DOHH2 (cell line): ENCODE data around the gene PHLPP2.

Source experiments
- CTCF ChIP-seq: fragments of 200-600 bp; sonication (generic); IDR thresholded peaks from one replicate; pipeline ENCODE4 v1.5.1; 2014; ENCODE audit warnings: antibody characterized with exemption, mild to moderate bottlenecking, low read depth, low read length; ENCODE audit not compliant: poor library complexity, severe bottlenecking
- EZH2phosphoT487 ChIP-seq: fragments of 200-600 bp; sonication (generic); IDR thresholded peaks from 2 replicates; pipeline ENCODE4 v1.6.1; 2017; ENCODE audit warnings: borderline replicate concordance, mild to moderate bottlenecking, antibody characterized with exemption, low read length, moderate library complexity, mixed read lengths

GRCh38 chr16:71707199-71707598 is 17.3 kb downstream of the PHLPP2 start:
- TF ChIP-seq CTCF (no peak), EZH2phosphoT487 (no peak)
